ENCODE results near the gene RAB40AL. TPM values are rescaled to one million over a fixed set of nuclear protein-coding genes. Genes with fewer than 3 reads are reported as not detected.
A peak's percentile ranks its signal among the peaks of the same experiment; 100 is the strongest.
"Not testable (repeated sequence)": the region's sequence is repeated elsewhere in the genome, so short reads cannot be mapped to it uniquely, and the experiment has no call there.

RAB40AL gene
- polyA plus RNA-seq (ENCODE audit: insufficient read length in 4 of 4): under 1 TPM in 1 of 4 donors, not detected in 3; 0.29 TPM

DNA sequence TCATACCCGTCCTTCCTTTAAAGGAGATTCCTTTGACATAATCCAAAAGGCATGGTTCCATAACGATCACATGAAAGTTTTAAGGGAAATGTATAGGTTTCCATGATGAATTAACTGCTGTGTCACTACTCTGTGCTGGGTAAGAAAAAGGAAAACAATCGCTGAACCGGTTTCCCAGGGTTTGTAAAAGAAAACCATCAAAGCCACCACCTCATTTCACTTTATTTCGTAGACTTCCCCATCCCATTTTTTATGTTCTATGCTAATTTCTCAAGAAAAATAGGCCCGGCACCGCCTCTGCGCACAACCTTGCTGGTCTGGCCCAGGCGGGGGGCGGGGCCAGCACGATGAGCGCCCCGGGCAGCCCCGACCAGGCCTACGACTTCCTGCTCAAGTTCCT, at the start of gene RAB40AL:
RAB40AL (plus strand) TSS at position 301 of the 400 bp plus-strand sequence; CDS start at position 348, 47 bp downstream.
- DNase-seq (ENCODE audit: low read depth in 4 of 4, low spot score in 3 of 4): not testable (repeated sequence)

DNA sequence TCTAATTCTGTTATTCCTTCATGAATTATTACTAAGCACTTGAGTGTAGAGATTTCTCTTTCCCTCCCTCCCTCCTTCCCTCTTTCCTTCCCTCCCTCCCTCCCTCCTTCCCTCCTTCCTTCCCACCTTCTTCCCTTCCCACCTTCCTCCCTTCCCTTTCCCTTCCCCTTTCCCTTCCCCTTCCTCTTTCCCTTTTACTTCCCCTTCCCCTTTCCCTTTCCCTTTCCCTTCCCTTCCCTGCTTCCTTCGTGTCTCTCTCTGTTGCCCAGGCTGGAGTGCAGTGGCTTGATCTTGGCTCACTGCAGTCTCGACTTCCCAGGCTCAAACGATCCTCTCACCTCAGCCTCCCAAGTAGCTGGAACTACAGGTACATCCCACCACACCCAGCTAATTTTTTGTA, 49.4 kb upstream of the RAB40AL start:
- no peak for DNase-seq (ENCODE audit: low read depth in 4 of 4, low spot score in 3 of 4)

DNA sequence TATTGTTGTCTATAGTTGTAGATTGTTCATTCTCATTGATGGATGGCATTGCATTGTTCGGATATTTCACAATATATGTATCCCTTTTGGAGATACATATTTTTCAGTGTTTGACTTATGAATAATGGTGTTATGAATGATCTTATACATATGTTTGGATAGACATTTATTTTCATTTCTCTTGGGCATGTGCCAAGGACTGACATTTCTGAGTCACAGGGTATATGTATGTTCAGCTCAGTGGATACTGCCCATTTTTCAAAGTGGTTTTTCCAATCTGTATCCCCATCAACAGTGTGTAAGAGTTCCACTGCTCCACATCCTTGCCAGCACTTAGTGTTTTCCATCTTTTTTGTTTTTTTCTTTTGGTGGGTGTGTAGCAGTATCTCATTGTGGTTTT, 45.0 kb upstream of the RAB40AL start:
- DNase-seq (ENCODE audit: low read depth in 4 of 4, low spot score in 3 of 4): no peak

GRCh38 chrX:102899940-102900916, 36.8 kb upstream of the RAB40AL start:
- peak in 3 of 4 donors; percentile 8 to 27 (median 21) for DNase-seq (ENCODE audit: low read depth in 4 of 4, low spot score in 3 of 4)

DNA sequence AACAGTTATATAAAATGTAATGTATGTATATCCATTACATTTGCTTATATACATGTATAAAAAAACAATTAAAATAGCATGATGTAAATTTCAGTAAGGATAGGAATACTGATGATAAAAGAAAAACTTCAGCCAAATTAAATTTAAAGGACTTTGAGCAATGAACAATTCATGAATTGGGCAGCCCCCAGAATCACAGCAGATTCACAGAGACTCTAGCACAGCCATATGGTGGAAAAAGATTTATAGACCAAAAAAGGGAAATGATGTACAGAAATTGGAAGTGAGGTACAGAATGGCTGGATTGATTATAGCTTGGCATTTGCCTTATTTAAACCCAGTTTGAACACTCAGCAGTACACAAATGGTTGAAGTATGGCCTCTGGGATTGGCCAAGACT, 34.7 kb upstream of the RAB40AL start:
- DNase-seq (ENCODE audit: low read depth in 4 of 4, low spot score in 3 of 4): no peak

- no peak for DNase-seq (ENCODE audit: low read depth in 4 of 4, low spot score in 3 of 4)
Measured at GRCh38 chrX:102930990-102931756, 5.9 kb upstream of the RAB40AL start.

GRCh38 chrX:102934624-102935023, 2.4 kb upstream of the RAB40AL start:
- no peak for DNase-seq (ENCODE audit: low read depth in 4 of 4, low spot score in 3 of 4)

- DNase-seq (ENCODE audit: low read depth in 4 of 4, low spot score in 3 of 4): peak in 3 of 4 donors; percentile 8 to 10 (median 10)
Measured at GRCh38 chrX:102950908-102951866, 14.1 kb downstream of the RAB40AL start.

- no peak for DNase-seq (ENCODE audit: low read depth in 4 of 4, low spot score in 3 of 4)
Measured at GRCh38 chrX:102957751-102958150, 20.7 kb downstream of the RAB40AL start.

- DNase-seq (ENCODE audit: low read depth in 4 of 4, low spot score in 3 of 4): no peak
Measured at GRCh38 chrX:102958794-102959193, 21.7 kb downstream of the RAB40AL start.

DNA sequence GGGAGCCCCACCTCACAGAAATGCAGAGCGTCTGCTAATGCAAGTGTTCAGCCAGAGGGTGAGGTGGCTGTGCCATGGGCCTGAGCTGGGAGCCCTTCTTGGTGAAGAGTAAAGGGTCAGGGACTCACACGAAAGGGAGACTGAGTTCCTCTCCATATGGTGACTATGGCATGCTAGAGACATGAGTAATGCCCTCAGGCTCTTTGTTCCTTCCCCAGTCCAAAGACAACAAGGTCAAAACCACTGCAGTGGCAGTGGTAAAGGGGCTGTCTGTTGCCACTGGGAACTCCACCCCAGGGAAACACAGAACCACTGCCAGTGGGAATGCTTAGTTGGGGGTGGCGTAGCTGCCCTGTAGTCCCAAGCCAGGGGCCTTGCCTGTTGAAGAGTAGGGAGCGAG, 22.4 kb downstream of the RAB40AL start:
- no peak for DNase-seq (ENCODE audit: low read depth in 4 of 4, low spot score in 3 of 4)

- no peak for DNase-seq (ENCODE audit: low read depth in 4 of 4, low spot score in 3 of 4)
Measured at GRCh38 chrX:102963955-102964354, 26.9 kb downstream of the RAB40AL start.

- no peak for DNase-seq (ENCODE audit: low read depth in 4 of 4, low spot score in 3 of 4)
Measured at GRCh38 chrX:102964940-102965339, 27.9 kb downstream of the RAB40AL start.

DNA sequence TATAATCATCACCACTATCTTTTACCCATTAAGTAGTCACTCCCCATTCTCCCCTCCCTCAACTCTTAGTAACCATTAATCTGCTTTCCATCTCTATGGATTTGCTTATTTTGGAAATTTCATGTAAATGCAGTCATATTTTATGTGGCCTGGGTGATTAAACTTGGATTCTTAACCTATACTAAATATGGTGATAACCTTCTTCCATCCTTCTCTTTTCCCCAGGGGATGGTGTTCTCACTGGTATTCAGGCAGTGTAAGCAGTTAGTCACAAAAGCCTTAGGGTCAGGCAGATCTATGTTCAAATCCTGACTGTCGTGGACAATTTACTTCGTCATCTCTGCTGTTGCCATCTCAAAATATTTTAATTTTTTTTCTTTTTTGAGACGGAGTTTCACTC, 29.6 kb downstream of the RAB40AL start:
- no peak for DNase-seq (ENCODE audit: low read depth in 4 of 4, low spot score in 3 of 4)

DNA sequence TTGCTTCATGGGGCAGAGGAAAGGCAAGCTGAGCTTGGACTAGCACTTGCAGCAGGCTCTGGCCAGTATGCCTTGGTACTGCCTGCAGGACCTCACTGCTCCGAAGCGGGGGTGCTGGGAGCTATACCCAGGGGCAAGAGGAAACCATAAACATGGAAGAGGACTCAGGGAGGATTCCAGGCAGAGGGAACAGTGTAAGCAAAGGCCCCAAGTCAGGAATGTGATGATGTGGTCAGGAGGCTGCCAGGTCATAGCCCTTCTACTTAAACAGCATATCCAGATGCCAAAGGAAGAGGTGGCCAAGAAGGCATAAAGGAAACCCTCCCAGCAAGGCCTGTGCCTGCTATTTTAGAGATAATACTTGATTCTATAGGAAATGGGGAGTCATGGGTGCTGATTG, 31.1 kb downstream of the RAB40AL start:
- no peak for DNase-seq (ENCODE audit: low read depth in 4 of 4, low spot score in 3 of 4)

- not testable (repeated sequence) for DNase-seq (ENCODE audit: low read depth in 4 of 4, low spot score in 3 of 4)
Measured at GRCh38 chrX:102971536-102971935, 34.5 kb downstream of the RAB40AL start.

GRCh38 chrX:102975016-102975415, 37.9 kb downstream of the RAB40AL start:
- no peak for DNase-seq (ENCODE audit: low read depth in 4 of 4, low spot score in 3 of 4)

GRCh38 chrX:102976286-102976685, 39.2 kb downstream of the RAB40AL start:
- DNase-seq (ENCODE audit: low read depth in 4 of 4, low spot score in 3 of 4): no peak

- DNase-seq (ENCODE audit: low read depth in 4 of 4, low spot score in 3 of 4): peak in 1 of 4 donors; percentile 9
Measured at GRCh38 chrX:102976793-102977495, 39.9 kb downstream of the RAB40AL start.

GRCh38 chrX:102978594-102978993, 41.5 kb downstream of the RAB40AL start:
- DNase-seq (ENCODE audit: low read depth in 4 of 4, low spot score in 3 of 4): no peak

Measured in left renal pelvis (tissue), 4 donors.